ENCODE measurements around the gene COX7A2.

The COX7A2 gene

GRCh38 chr6:75268121-75268987 is 24.8 kb upstream of the COX7A2 start:
- DNase-seq (ENCODE audit: low read depth in 2 of 2): no peak

- no peak for DNase-seq (ENCODE audit: low read depth in 2 of 2)
Observed at GRCh38 chr6:75267461-75267860, 23.9 kb upstream of the COX7A2 start.

GRCh38 chr6:75266716-75267291 is 23.2 kb upstream of the COX7A2 start:
- no peak for DNase-seq (ENCODE audit: low read depth in 2 of 2)

GRCh38 chr6:75263401-75263750 is 19.8 kb upstream of the COX7A2 start:
- DNase-seq (ENCODE audit: low read depth in 2 of 2): no peak

GRCh38 chr6:75262716-75263400 is 19.3 kb upstream of the COX7A2 start:
- DNase-seq (ENCODE audit: low read depth in 2 of 2): no peak

GRCh38 chr6:75261299-75261698 is 17.7 kb upstream of the COX7A2 start:
- DNase-seq (ENCODE audit: low read depth in 2 of 2): no peak

GRCh38 chr6:75257343-75258087 is 13.9 kb upstream of the COX7A2 start:
- DNase-seq (ENCODE audit: low read depth in 2 of 2): no peak

- no peak for DNase-seq (ENCODE audit: low read depth in 2 of 2)
Observed at GRCh38 chr6:75250552-75250951, 7.0 kb upstream of the COX7A2 start.

- DNase-seq (ENCODE audit: low read depth in 2 of 2): no peak
Observed at GRCh38 chr6:75249837-75250236, 6.2 kb upstream of the COX7A2 start.

GRCh38 chr6:75246386-75246785 is 2.8 kb upstream of the COX7A2 start:
- no peak for DNase-seq (ENCODE audit: low read depth in 2 of 2)

GRCh38 chr6:75244063-75244584 is 523 bp upstream of the COX7A2 start:
- no peak for DNase-seq (ENCODE audit: low read depth in 2 of 2)

- no peak for DNase-seq (ENCODE audit: low read depth in 2 of 2)
Observed at GRCh38 chr6:75236630-75237029, 7.0 kb downstream of the COX7A2 start.

- no peak for DNase-seq (ENCODE audit: low read depth in 2 of 2)
Observed at GRCh38 chr6:75235271-75235670, 8.3 kb downstream of the COX7A2 start.

- DNase-seq (ENCODE audit: low read depth in 2 of 2): no peak
Observed at GRCh38 chr6:75234126-75234865, 9.3 kb downstream of the COX7A2 start.

GRCh38 chr6:75233092-75233615 is 10.4 kb downstream of the COX7A2 start:
- DNase-seq (ENCODE audit: low read depth in 2 of 2): no peak

- DNase-seq (ENCODE audit: low read depth in 2 of 2): no peak
Observed at GRCh38 chr6:75230484-75231325, 12.9 kb downstream of the COX7A2 start.

GRCh38 chr6:75224303-75224926 is 19.2 kb downstream of the COX7A2 start:
- no peak for DNase-seq (ENCODE audit: low read depth in 2 of 2)

- DNase-seq (ENCODE audit: low read depth in 2 of 2): no peak
Observed at GRCh38 chr6:75223428-75223827, 20.2 kb downstream of the COX7A2 start.

- DNase-seq (ENCODE audit: low read depth in 2 of 2): no peak
Observed at GRCh38 chr6:75222261-75222660, 21.3 kb downstream of the COX7A2 start.

- no peak for DNase-seq (ENCODE audit: low read depth in 2 of 2)
Observed at GRCh38 chr6:75221116-75221515, 22.5 kb downstream of the COX7A2 start.

Data from stimulated activated CD4-positive, alpha-beta T cell treated with anti-CD3 and anti-CD28 coated beads, Interleukin-4, amount 100 ng/mL, for 48 hours (primary cell).